ENCODE data around the gene DCUN1D3. TPM values are rescaled to one million over a fixed set of nuclear protein-coding genes. Genes with fewer than 3 reads are reported as not detected.

Gene DCUN1D3
- polyA plus RNA-seq, 2 of the 4 experiments (the other 2 are of a cell fraction): 5.2 to 7.2 TPM

DNA sequence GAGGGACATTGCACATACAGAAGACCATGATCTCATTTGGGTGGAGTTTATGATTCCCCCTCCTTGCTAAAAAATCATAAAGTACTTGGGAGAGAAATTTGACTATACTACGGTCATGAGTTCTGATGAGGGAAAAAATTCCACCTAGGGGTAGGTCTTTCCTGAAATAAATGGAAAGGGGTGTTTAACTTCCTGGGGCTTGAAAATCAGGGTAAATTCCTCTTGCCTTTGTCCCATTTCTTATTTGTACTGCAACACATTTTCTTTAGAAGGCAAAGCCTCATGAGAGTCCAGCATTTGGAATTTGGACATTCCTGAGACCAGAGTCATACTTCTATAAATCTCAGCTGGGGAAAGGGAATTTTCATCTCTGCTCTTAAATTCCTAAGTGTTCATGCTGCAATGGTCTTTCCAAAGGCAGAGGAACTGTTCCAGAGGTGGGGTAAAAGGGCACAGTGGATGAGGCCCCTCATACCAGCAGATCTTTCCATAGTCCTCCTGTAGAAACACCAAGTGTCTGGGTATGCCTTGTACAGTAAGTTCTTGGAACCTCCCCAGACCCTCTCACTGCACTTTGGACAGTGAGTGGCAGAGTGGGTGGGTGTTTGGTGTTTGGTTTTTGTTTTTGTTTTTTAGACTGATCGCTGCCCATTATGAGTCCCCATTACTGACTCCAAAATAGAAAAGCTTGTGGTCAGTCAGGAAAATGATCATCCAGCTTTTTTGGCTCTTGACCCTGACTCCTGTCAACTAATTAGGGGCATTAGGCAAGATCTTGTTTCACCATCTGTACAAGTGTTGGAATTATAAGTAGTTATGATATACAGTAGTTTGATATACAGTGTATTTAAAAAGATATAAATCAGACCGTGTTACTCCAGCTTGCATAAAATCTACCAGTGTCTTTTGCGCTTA, 6.4 kb upstream of the DCUN1D3 start:
- POLR2A ChIA-PET: no interaction called here
- peak in 1 of 2 experiments; percentile 36 for DNase-seq (ENCODE audit: low read depth in 1 of 2, low spot score in 1 of 2)
- peaks cover 76% of the 10 kb centered on the region for H3K4me1 ChIP-seq
- WGBS (ENCODE audit: missing lambda C conversion rate): 61% methylated on average over 4 of the region's 4 CpGs
- CTCF ChIA-PET: interaction anchor here (0.6 to 2.0 kb wide), 3 partner anchors 57 to 388 kb away, joined by 3 to 7 read pairs (median 3); no protein-coding TSS in a partner anchor
- no peak overlapping the region; the same call in 2 of the 3 replicates for H3K4me3 ChIP-seq
- H3K9me3 ChIP-seq: no peaks in the 10 kb centered on the region
- FAIRE-seq: no peak
- TF ChIP-seq ZNF302 (CRISPR knock-in tag; IDR thresholded peaks at IDR 0.05) (no peak), ZSCAN20 (CRISPR knock-in tag; IDR thresholded peaks at IDR 0.05) (no peak), HDAC2 (IDR thresholded peaks at IDR 0.05) (no peak), NPAS2 (CRISPR knock-in tag; IDR thresholded peaks at IDR 0.05; ENCODE audit: borderline replicate concordance) (no peak), FOSL2 (IDR thresholded peaks at IDR 0.05) (no peak), FOSL2 (CRISPR knock-in tag; IDR thresholded peaks at IDR 0.05) (peak; percentile 46; the same call in 1 of the 2 replicates), JUN (IDR thresholded peaks at IDR 0.05) (peak in 1 of 2 experiments; percentile 36; a peak in 1 of 5 replicates)
- TF ChIP-seq, protein P1, sequence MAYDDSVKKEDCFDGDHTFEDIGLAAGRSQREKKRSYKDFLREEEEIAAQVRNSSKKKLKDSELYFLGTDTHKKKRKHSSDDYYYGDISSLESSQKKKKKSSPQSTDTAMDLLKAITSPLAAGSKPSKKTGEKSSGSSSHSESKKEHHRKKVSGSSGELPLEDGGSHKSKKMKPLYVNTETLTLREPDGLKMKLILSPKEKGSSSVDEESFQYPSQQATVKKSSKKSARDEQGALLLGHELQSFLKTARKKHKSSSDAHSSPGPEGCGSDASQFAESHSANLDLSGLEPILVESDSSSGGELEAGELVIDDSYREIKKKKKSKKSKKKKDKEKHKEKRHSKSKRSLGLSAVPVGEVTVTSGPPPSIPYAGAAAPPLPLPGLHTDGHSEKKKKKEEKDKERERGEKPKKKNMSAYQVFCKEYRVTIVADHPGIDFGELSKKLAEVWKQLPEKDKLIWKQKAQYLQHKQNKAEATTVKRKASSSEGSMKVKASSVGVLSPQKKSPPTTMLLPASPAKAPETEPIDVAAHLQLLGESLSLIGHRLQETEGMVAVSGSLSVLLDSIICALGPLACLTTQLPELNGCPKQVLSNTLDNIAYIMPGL (CRISPR knock-in tag; IDR thresholded peaks at IDR 0.05; ENCODE audit: borderline replicate concordance): no peak
- H3K27ac ChIP-seq: peak overlapping the region; percentile 70 to 77
- peak overlapping the region; percentile 70 for H3K4me2 ChIP-seq
- peak; percentile 57 to 63; a peak in 5 of 6 replicates for ATAC-seq

DNA sequence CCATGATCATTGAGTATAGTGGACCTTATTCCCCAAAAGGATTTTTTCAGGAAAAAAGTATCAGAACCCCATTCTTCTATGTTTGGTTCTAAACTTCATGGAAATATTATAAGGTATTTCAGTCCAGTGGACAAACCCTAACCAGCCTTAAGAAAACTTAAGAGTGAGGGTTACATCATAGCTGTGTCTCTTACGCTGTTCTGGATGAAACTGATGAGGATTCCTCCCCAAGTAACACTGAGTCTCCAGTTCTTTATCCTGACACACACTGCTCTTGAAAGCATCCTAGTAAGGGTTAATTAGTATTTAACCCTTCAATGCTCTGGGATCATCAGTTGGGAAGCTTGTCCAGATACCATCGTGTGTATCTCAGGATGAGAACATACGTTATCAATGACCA, 5.4 kb upstream of the DCUN1D3 start:
- ATAC-seq (no peak), FAIRE-seq (no peak), DNase-seq (ENCODE audit: low read depth in 1 of 2, low spot score in 1 of 2) (no peak)
- Histone ChIP-seq H3K9me3 (no peaks in the 10 kb centered on the region), H3K4me1 (peaks cover 66% of the 10 kb centered on the region), H3K4me3 (no peak overlapping the region), H3K4me2 (peak overlapping the region; percentile 70), H3K27ac (peak overlapping the region; percentile 70 to 77)
- TF ChIP-seq, protein P2, sequence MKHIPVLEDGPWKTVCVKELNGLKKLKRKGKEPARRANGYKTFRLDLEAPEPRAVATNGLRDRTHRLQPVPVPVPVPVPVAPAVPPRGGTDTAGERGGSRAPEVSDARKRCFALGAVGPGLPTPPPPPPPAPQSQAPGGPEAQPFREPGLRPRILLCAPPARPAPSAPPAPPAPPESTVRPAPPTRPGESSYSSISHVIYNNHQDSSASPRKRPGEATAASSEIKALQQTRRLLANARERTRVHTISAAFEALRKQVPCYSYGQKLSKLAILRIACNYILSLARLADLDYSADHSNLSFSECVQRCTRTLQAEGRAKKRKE (CRISPR knock-in tag; IDR thresholded peaks at IDR 0.05; ENCODE audit: low read depth): no peak
- TF ChIP-seq NR3C1 (IDR thresholded peaks at IDR 0.05) (no peak), JUNB (IDR thresholded peaks at IDR 0.05) (no peak)
- ChIA-PET POLR2A (no interaction called here), CTCF (interaction anchor here (0.7 kb wide), 1 partner anchor 178 kb away, joined by 3 read pairs; no protein-coding TSS in a partner anchor)
- 72% methylated on average over 3 of the region's 3 CpGs for WGBS (ENCODE audit: missing lambda C conversion rate)

DNA sequence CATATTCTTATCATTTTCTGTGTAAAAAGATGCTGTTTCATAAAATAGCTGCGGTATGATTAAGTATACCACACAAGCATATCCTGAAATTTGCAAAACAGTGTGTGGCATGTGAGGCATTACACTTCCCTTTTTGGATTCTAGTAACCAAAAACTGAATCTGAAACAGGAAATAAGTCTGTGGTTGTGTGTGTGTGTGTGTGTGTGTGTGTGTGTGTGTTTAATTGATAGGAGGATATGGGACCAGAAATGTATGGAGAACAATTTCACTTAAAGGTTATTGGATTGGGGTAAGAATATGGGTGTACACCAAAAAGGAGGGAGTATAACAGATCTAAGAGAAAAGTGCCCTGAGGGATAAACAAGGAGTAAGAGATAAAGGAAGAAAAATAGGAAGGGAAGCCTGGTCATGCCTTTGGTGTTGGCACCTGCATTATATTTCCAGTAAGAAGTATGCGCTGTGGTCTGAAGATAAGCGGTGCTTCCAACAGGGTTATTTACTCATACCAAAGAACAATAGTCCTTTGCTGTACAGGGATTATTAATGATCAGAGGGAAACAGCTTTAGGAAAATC, 4.4 kb upstream of the DCUN1D3 start:
- no peak for ATAC-seq
- no peak for FAIRE-seq
- Histone ChIP-seq H3K4me1 (peaks cover 60% of the 10 kb centered on the region), H3K4me2 (peak overlapping the region; percentile 70), H3K27ac (peak overlapping the region; percentile 70 to 77; a peak in 4 of 6 replicates), H3K4me3 (no peak overlapping the region), H3K9me3 (no peaks in the 10 kb centered on the region)
- DNase-seq (ENCODE audit: low read depth in 1 of 2, low spot score in 1 of 2): no peak
- WGBS (ENCODE audit: missing lambda C conversion rate): 65% methylated on average over 3 of the region's 3 CpGs
- TF ChIP-seq BHLHE40 (IDR thresholded peaks at IDR 0.05; ENCODE audit: low read depth, low read length) (no peak), KDM1A (IDR thresholded peaks at IDR 0.05; ENCODE audit: low read depth) (no peak), SREBF2 (IDR thresholded peaks at IDR 0.05) (no peak), CEBPB (IDR thresholded peaks at IDR 0.05) (no peak), KDM5A (IDR thresholded peaks at IDR 0.05) (no peak), GATA3 (IDR thresholded peaks at IDR 0.05; ENCODE audit: borderline replicate concordance) (no peak)
- TF ChIP-seq, protein P3, sequence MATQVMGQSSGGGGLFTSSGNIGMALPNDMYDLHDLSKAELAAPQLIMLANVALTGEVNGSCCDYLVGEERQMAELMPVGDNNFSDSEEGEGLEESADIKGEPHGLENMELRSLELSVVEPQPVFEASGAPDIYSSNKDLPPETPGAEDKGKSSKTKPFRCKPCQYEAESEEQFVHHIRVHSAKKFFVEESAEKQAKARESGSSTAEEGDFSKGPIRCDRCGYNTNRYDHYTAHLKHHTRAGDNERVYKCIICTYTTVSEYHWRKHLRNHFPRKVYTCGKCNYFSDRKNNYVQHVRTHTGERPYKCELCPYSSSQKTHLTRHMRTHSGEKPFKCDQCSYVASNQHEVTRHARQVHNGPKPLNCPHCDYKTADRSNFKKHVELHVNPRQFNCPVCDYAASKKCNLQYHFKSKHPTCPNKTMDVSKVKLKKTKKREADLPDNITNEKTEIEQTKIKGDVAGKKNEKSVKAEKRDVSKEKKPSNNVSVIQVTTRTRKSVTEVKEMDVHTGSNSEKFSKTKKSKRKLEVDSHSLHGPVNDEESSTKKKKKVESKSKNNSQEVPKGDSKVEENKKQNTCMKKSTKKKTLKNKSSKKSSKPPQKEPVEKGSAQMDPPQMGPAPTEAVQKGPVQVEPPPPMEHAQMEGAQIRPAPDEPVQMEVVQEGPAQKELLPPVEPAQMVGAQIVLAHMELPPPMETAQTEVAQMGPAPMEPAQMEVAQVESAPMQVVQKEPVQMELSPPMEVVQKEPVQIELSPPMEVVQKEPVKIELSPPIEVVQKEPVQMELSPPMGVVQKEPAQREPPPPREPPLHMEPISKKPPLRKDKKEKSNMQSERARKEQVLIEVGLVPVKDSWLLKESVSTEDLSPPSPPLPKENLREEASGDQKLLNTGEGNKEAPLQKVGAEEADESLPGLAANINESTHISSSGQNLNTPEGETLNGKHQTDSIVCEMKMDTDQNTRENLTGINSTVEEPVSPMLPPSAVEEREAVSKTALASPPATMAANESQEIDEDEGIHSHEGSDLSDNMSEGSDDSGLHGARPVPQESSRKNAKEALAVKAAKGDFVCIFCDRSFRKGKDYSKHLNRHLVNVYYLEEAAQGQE (IDR thresholded peaks at IDR 0.05): no peak
- ChIA-PET POLR2A (no interaction called here), CTCF (interaction anchor here (0.6 to 9.6 kb wide), 5 partner anchors 10 to 57 kb away, joined by 3 to 60 read pairs (median 3); no protein-coding TSS in a partner anchor)
